ENCODE measurements around the gene CD1C.

GRCh38 chr1:158251163-158251562 lies 38.6 kb upstream of the CD1C start:
- TF ChIP-seq, protein P1, sequence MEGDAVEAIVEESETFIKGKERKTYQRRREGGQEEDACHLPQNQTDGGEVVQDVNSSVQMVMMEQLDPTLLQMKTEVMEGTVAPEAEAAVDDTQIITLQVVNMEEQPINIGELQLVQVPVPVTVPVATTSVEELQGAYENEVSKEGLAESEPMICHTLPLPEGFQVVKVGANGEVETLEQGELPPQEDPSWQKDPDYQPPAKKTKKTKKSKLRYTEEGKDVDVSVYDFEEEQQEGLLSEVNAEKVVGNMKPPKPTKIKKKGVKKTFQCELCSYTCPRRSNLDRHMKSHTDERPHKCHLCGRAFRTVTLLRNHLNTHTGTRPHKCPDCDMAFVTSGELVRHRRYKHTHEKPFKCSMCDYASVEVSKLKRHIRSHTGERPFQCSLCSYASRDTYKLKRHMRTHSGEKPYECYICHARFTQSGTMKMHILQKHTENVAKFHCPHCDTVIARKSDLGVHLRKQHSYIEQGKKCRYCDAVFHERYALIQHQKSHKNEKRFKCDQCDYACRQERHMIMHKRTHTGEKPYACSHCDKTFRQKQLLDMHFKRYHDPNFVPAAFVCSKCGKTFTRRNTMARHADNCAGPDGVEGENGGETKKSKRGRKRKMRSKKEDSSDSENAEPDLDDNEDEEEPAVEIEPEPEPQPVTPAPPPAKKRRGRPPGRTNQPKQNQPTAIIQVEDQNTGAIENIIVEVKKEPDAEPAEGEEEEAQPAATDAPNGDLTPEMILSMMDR (conservative IDR thresholded peaks at IDR 0.05; ENCODE audit: low read length): no peak
- no peak for TF ChIP-seq EZH2phosphoT487 (IDR thresholded peaks at IDR 0.05; ENCODE audit: borderline replicate concordance)

Data from Loucy (cell line).